AG09319 (cell line): ENCODE data around the gene NOS3.

Experiments used
- DNase-seq: peaks from one replicate; pipeline ENCODE4 v3.0.0-alpha.2; 2010; ENCODE audit warnings: low read depth; ENCODE audit errors: extremely low read depth
- CTCF ChIP-seq: IDR thresholded peaks from 2 replicates; pipeline ENCODE4 v1.5.1; 2011; ENCODE audit warnings: low read depth, mild to moderate bottlenecking, inconsistent platforms, low read length, moderate library complexity

Gene NOS3

GRCh38 chr7:150958062-150958552, 32.7 kb upstream of the NOS3 start:
- no peak for DNase-seq
- TF ChIP-seq CTCF: no peak

GRCh38 chr7:150958597-150958996, 32.2 kb upstream of the NOS3 start:
- TF ChIP-seq CTCF: no peak
- no peak for DNase-seq

- TF ChIP-seq CTCF: no peak
- DNase-seq: no peak
These were observed 31.7 kb upstream of the NOS3 start for GRCh38 chr7:150959081-150959480.

- no peak for TF ChIP-seq CTCF
- no peak for DNase-seq
These were observed 30.8 kb upstream of the NOS3 start for GRCh38 chr7:150959739-150960734.

GRCh38 chr7:150961510-150962289, 29.1 kb upstream of the NOS3 start:
- TF ChIP-seq CTCF: no peak
- DNase-seq: no peak

GRCh38 chr7:150962290-150962552, 28.6 kb upstream of the NOS3 start:
- no peak for TF ChIP-seq CTCF
- no peak for DNase-seq
